ENCODE measurements around the gene PLCXD1.
"Not testable (repeated sequence)": the region's sequence is repeated elsewhere in the genome, so short reads cannot be mapped to it uniquely, and the experiment has no call there.

The PLCXD1 gene

GRCh38 chrX:349702-350101 is 68.5 kb downstream of the PLCXD1 start:
- no peak for DNase-seq

- no peak for DNase-seq
Measured at GRCh38 chrX:350148-350533, 69.0 kb downstream of the PLCXD1 start.

- peak in 17 of 56 donors; percentile 1 to 49 (median 22) for DNase-seq
Measured at GRCh38 chrX:350534-351323, 69.5 kb downstream of the PLCXD1 start.

GRCh38 chrX:351324-351641 is 70.1 kb downstream of the PLCXD1 start:
- not testable (repeated sequence) for DNase-seq

GRCh38 chrX:351736-352135 is 70.6 kb downstream of the PLCXD1 start:
- no peak for DNase-seq

- no peak for DNase-seq
Measured at GRCh38 chrX:352181-352580, 71.0 kb downstream of the PLCXD1 start.

GRCh38 chrX:352582-353314 is 71.6 kb downstream of the PLCXD1 start:
- DNase-seq, result no peak

Measured in amygdala (tissue), 56 donors.